ENCODE results near the gene ZFP69B.

The ZFP69B gene

GRCh38 chr1:40449684-40450494 lies at the start of gene ZFP69B:
Gene ZFP69B (plus strand): TSS chr1:40450476. CDS start chr1:40450962, 486 bp downstream.
- DNase-seq (ENCODE audit: low read depth in 2 of 2), result peak; percentile 81 to 89

- no peak for DNase-seq (ENCODE audit: low read depth in 2 of 2)
These were observed 48.6 kb upstream of the ZFP69B start for GRCh38 chr1:40401473-40402201.

GRCh38 chr1:40404670-40405462 lies 45.4 kb upstream of the ZFP69B start:
- no peak for DNase-seq (ENCODE audit: low read depth in 2 of 2)

GRCh38 chr1:40405812-40406211 lies 44.5 kb upstream of the ZFP69B start:
- DNase-seq (ENCODE audit: low read depth in 2 of 2), result no peak

- DNase-seq (ENCODE audit: low read depth in 2 of 2), result no peak
These were observed 42.8 kb upstream of the ZFP69B start for GRCh38 chr1:40407453-40407852.

GRCh38 chr1:40409467-40409866 lies 40.8 kb upstream of the ZFP69B start:
- no peak for DNase-seq (ENCODE audit: low read depth in 2 of 2)

DNA sequence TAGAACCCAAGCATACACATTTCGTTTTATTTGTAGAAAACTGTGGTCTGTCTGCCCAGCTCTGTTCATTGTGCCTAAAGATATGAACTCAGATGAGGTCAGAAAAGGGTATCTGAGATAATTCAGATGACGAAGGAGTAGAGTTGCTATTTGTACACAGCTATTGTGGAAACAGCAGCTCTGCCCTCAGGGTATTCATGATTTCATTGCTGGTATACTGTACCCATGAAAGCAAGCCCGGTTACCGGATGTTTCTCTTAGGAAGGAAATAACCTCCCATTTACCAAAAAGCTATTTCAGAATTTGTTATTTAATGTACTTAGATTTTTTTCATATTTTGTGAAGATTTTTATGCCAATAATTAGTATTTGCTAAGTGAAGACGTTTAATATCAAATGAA lies 39.0 kb upstream of the ZFP69B start:
- DNase-seq (ENCODE audit: low read depth in 2 of 2), result no peak

- DNase-seq (ENCODE audit: low read depth in 2 of 2), result no peak
These were observed 38.4 kb upstream of the ZFP69B start for GRCh38 chr1:40411843-40412242.

- DNase-seq (ENCODE audit: low read depth in 2 of 2), result no peak
These were observed 36.6 kb upstream of the ZFP69B start for GRCh38 chr1:40413527-40414252.

DNA sequence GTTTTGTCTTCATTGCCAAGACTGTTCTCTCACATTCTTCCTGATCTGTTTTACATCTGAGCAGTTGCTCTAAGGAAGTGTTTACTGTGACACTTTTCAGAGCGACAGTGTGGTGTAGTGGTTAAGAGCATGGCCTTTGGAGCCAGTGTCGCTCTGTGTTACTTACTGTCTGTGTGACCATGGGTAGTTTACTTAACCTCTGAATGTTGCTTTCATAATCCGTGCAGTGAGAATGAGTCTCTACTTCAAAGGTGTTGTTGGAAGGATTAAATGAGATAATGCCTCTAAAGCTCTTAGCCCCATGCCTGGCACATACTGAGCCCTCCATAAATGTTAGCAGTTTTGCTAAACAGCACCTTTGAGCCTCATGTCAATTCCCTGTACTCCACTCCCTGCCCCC lies 35.9 kb upstream of the ZFP69B start:
- DNase-seq (ENCODE audit: low read depth in 2 of 2), result no peak

DNA sequence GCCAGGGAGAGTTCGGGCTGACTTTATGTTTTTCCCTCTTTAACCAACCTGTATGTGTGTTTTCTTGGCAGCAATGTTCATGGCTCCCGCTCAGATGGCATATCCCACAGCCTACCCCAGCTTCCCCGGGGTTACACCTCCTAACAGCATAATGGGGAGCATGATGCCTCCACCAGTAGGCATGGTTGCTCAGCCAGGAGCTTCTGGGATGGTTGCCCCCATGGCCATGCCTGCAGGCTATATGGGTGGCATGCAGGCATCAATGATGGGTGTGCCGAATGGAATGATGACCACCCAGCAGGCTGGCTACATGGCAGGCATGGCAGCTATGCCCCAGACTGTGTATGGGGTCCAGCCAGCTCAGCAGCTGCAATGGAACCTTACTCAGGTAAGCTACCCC lies 33.6 kb upstream of the ZFP69B start:
- no peak for DNase-seq (ENCODE audit: low read depth in 2 of 2)

GRCh38 chr1:40421431-40422384 lies 28.6 kb upstream of the ZFP69B start:
- DNase-seq (ENCODE audit: low read depth in 2 of 2), result no peak

DNA sequence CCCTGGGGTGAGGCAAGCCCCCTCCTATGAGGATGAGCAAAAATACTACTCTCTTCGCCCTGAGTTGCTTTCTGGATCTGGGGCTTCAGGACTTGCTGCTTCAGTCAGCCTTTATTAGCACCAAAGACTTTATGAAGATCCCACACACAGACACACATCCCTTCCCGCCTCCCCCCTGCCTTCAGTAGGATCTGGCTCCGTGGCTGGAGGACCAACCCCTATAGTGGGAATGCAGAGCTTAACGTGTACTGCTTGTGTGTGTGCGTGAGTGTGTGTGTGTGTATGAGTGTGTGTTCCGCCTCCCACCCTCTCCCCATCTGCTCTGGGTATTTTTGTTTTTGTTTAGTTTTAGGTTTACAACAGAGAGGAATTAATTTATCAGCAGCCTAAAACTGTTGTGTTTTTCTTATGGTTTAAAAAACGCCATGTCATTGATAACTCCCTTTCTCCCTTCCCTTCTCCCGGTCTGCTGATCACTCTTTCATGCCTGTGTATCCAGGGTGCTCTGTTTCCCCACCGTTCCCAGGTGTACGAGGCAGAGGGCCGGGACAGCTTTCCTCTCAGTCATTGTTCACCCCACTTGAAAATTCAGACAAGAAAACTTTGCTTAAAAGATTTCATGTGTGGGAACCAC lies 27.5 kb upstream of the ZFP69B start:
- no peak for DNase-seq (ENCODE audit: low read depth in 2 of 2)

GRCh38 chr1:40423264-40423642 lies 27.0 kb upstream of the ZFP69B start:
- DNase-seq (ENCODE audit: low read depth in 2 of 2), result no peak

GRCh38 chr1:40423951-40424618 lies 26.2 kb upstream of the ZFP69B start:
- no peak for DNase-seq (ENCODE audit: low read depth in 2 of 2)

DNA sequence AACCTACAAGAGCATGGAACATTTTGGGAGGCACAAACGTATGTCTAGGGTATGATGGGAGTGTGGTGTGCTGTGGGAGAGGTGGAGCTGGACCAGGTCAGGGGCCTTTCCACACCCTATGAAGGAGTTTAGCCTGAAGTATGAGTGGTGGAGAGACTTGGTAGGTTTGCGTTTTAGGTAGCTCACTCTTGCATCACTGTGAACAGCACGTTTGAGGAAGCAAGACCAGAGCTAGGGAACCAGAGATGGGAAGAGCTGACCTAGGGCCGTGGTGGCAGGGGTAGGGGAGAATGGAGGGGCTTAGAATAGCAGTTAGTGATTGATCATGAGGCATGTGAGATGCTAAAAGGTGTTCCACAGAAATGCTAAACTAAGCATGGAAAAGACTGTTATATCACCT lies 25.1 kb upstream of the ZFP69B start:
- no peak for DNase-seq (ENCODE audit: low read depth in 2 of 2)

DNA sequence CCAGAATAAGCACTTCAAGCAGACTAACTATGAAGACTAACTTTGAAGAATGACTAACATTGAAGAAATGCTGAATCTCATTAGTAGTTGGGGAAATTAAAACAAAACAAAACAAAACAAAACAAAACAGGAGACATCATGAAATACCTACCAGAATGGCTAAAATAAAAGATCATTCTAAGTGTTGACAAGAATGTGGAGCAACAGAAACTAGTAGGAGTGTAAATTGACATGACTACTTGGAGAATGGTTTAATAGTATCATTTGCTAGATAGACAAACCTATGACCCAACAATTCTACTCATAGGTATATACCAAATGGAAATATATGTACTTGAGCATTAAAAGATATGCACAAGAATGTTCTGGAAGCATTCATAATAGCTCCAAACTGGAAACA lies 18.9 kb upstream of the ZFP69B start:
- DNase-seq (ENCODE audit: low read depth in 2 of 2), result no peak

- DNase-seq (ENCODE audit: low read depth in 2 of 2), result no peak
These were observed 17.5 kb upstream of the ZFP69B start for GRCh38 chr1:40432644-40433390.

- no peak for DNase-seq (ENCODE audit: low read depth in 2 of 2)
These were observed 14.8 kb upstream of the ZFP69B start for GRCh38 chr1:40435471-40435870.
